Testis (tissue), 3 donors: ENCODE results near the gene FGFBP3. TPM values are rescaled to one million over a fixed set of nuclear protein-coding genes. Genes with fewer than 3 reads are reported as not detected.
"Not testable (repeated sequence)": the region's sequence is repeated elsewhere in the genome, so short reads cannot be mapped to it uniquely, and the experiment has no call there.

ENCODE experiments used
- DNase-seq: peaks from one replicate; pipeline ENCODE4 v3.0.0-alpha.2; 2019
- H3K27ac ChIP-seq, 2 donors: fragments of 200-600 bp; sonication (generic); one replicate each; pipeline ENCODE4 v1.5.1; 2019
- H3K27me3 ChIP-seq: fragments of 200-600 bp; sonication (generic); one replicate; pipeline ENCODE4 v1.5.1; 2019
- H3K36me3 ChIP-seq: fragments of 200-600 bp; sonication (generic); one replicate; pipeline ENCODE4 v1.5.1; 2017; ENCODE audit warnings: low read depth; ENCODE audit errors: missing control alignments
- H3K4me1 ChIP-seq: fragments of 200-600 bp; sonication (generic); one replicate; pipeline ENCODE4 v1.5.1; 2019
- H3K4me3 ChIP-seq, 2 donors: fragments of 200-600 bp; sonication (generic); one replicate each; pipeline ENCODE4 v1.5.1; 2017 to 2019
- H3K9me3 ChIP-seq: fragments of 200-600 bp; sonication (generic); one replicate; pipeline ENCODE4 v1.5.1; 2017
- POLR2A ChIP-seq: fragments of 450-650 bp; IDR thresholded peaks from one replicate; pipeline ENCODE4 v1.6.1; 2017; ENCODE audit warnings: antibody characterized with exemption, mild to moderate bottlenecking, moderate library complexity
- WGBS, 2 donors: methylation state at CpG; one replicate each; pipeline ENCODE4 v1.1.5; 2018; 5-methylcytosine and 5-hydroxymethylcytosine counted together
- intact Hi-C: fragments of 100-400 bp; cut with DNase I; formaldehyde crosslinking; loops from one replicate; pipeline ENCODE4 v1.15.1; 2023; ENCODE audit warnings: low total_unique reads
- polyA plus RNA-seq: library from polyadenylated mRNA; stranded (reverse); fragments of 350-450 nt; fragmentation: Illumina TruSeq; extraction: RNeasy Lipid Tissue Mini Kit (QIAGEN cat#74804); gene quantifications from one replicate; pipeline ENCODE4 v1.2.3, GENCODE V29; 2014; ENCODE audit warnings: low read depth, low replicate concordance; ENCODE audit not compliant: insufficient read depth
- total RNA-seq, 2 donors: library from RNA; depleted of rRNA; stranded (reverse); fragments of >200 nt; gene quantifications; one replicate each; pipeline ENCODE4 v1.2.3, GENCODE V29; 2016
- TF ChIP-seq, protein P1 (sequence below), 3 experiments: fragments of 450-650 bp in 2 of 3; fragments of 200-600 bp in 1 of 3; sonication (generic) in 1 of 3; IDR thresholded peaks; one replicate each; pipeline ENCODE4 v1.5.1; 2016 to 2019; ENCODE audit warnings: antibody characterized with exemption in 3 of 3, mild to moderate bottlenecking in 2 of 3, moderate library complexity in 1 of 3

FGFBP3 gene
- total and polyA plus RNA-seq, 3 donors from 2014 or later, result 0.82 to 1.4 (median 0.93) TPM

- TF ChIP-seq, protein P1, sequence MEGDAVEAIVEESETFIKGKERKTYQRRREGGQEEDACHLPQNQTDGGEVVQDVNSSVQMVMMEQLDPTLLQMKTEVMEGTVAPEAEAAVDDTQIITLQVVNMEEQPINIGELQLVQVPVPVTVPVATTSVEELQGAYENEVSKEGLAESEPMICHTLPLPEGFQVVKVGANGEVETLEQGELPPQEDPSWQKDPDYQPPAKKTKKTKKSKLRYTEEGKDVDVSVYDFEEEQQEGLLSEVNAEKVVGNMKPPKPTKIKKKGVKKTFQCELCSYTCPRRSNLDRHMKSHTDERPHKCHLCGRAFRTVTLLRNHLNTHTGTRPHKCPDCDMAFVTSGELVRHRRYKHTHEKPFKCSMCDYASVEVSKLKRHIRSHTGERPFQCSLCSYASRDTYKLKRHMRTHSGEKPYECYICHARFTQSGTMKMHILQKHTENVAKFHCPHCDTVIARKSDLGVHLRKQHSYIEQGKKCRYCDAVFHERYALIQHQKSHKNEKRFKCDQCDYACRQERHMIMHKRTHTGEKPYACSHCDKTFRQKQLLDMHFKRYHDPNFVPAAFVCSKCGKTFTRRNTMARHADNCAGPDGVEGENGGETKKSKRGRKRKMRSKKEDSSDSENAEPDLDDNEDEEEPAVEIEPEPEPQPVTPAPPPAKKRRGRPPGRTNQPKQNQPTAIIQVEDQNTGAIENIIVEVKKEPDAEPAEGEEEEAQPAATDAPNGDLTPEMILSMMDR (IDR thresholded peaks at IDR 0.05), result no peak
- no peak for TF ChIP-seq POLR2A
- H3K36me3 ChIP-seq, result no peaks in the 10 kb centered on the region
- no peak overlapping the region for H3K27ac ChIP-seq
- peaks cover 7% of the 10 kb centered on the region for H3K4me1 ChIP-seq
- 69 to 71% methylated on average over 5 of the region's 5 CpGs for WGBS, 2 donors
- H3K27me3 ChIP-seq, result no peaks in the 10 kb centered on the region
- no peak overlapping the region for H3K4me3 ChIP-seq
- intact Hi-C loops, result loop anchor here (5.0 kb wide), 1 partner anchor 150 kb away; no protein-coding TSS in a partner anchor
- H3K9me3 ChIP-seq, result no peaks in the 10 kb centered on the region
- no peak for DNase-seq
Measured at GRCh38 chr10:91907033-91907594, 2.2 kb downstream of the FGFBP3 start.

GRCh38 chr10:91901784-91902677 is 7.3 kb downstream of the FGFBP3 start:
- no peaks in the 10 kb centered on the region for H3K36me3 ChIP-seq
- no peak for DNase-seq
- no peak overlapping the region for H3K27ac ChIP-seq
- intact Hi-C loops, result no loop called here
- H3K9me3 ChIP-seq, result no peaks in the 10 kb centered on the region
- H3K4me1 ChIP-seq, result no peaks in the 10 kb centered on the region
- TF ChIP-seq, protein P1 (IDR thresholded peaks at IDR 0.05), result no peak
- no peak for TF ChIP-seq POLR2A
- no peaks in the 10 kb centered on the region for H3K27me3 ChIP-seq
- H3K4me3 ChIP-seq, result no peak overlapping the region
- 19 to 42% methylated on average over 2 of the region's 2 CpGs for WGBS, 2 donors

DNA sequence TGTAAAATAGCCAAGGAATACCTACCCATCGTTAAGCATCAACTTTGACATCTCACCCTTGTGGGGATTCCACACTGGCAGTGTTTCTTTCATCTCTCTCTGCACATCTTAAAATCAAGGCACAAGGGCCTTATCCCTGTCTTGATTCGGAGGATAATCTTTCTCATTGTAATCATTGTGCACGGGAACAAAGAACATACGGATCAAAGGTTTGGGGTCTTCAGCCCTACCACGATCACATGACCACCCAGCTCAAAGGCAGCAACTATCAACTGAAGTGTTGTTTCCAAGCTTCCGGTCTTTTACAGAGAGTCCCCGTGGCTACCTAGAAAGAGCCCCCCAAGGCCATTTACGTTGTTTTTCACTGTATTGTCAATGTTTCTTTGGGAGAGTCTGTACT is 11.9 kb downstream of the FGFBP3 start:
- intact Hi-C loops, result no loop called here

GRCh38 chr10:91896212-91896756 is 13.0 kb downstream of the FGFBP3 start:
- 94 to 97% methylated on average over 3 of the region's 3 CpGs for WGBS, 2 donors
- DNase-seq, result no peak
- intact Hi-C loops, result no loop called here
- TF ChIP-seq POLR2A, result no peak
- TF ChIP-seq, protein P1 (IDR thresholded peaks at IDR 0.05), result no peak
- Histone ChIP-seq H3K4me3 (no peak overlapping the region), H3K4me1 (no peaks in the 10 kb centered on the region), H3K36me3 (no peaks in the 10 kb centered on the region), H3K27ac (no peak overlapping the region), H3K27me3 (no peaks in the 10 kb centered on the region), H3K9me3 (no peaks in the 10 kb centered on the region)

More for the DNA sequence above, 11.9 kb downstream of the FGFBP3 start:
- H3K4me3 ChIP-seq, result no peak overlapping the region
- H3K27me3 ChIP-seq, result no peaks in the 10 kb centered on the region
- no peak overlapping the region for H3K27ac ChIP-seq
- H3K9me3 ChIP-seq, result no peaks in the 10 kb centered on the region
- no peak for TF ChIP-seq POLR2A
- TF ChIP-seq, protein P1 (IDR thresholded peaks at IDR 0.05), result no peak
- 68 to 75% methylated on average over 8 of the region's 8 CpGs for WGBS, 2 donors
- H3K4me1 ChIP-seq, result no peaks in the 10 kb centered on the region
- no peak for DNase-seq
- H3K36me3 ChIP-seq, result no peaks in the 10 kb centered on the region

GRCh38 chr10:91894261-91894685 is 15.0 kb downstream of the FGFBP3 start:
- H3K27me3 ChIP-seq, DNase-seq, H3K9me3 ChIP-seq, H3K4me1 ChIP-seq, H3K27ac ChIP-seq, intact Hi-C loops, H3K4me3 ChIP-seq, H3K36me3 ChIP-seq: not testable (repeated sequence)
- WGBS, 2 donors, result 61 to 67% methylated on average over 12 to 14 of the region's 14 CpGs
